OCI-LY7 (cell line): Measurements from ENCODE around the gene TSPAN10. TPM values are rescaled to one million over a fixed set of nuclear protein-coding genes. Genes with fewer than 3 reads are reported as not detected.

Experiments
- BruUV-seq: library from RNA; stranded (reverse); fragments of 400-500 nt; replicated peaks from 2 replicates; lab custom pipeline; 2021; lab: Mats Ljungman, UMichigan
- CTCF ChIA-PET: fragments of 300-600 bp; sonication (Branson Sonifier 250); formaldehyde crosslinking; loops from one replicate; lab custom pipeline; 2022; ENCODE audit warnings: antibody characterized with exemption; ENCODE audit not compliant: unreplicated experiment; lab: Charles Lee
- POLR2A ChIA-PET: fragments of 300-600 bp; sonication (Branson Sonifier 250); formaldehyde crosslinking; loops from one replicate; lab custom pipeline; 2022; ENCODE audit warnings: antibody characterized with exemption; lab: Charles Lee
- DNase-seq: peaks from one replicate; pipeline ENCODE4 v3.0.0-alpha.2; 2015; ENCODE audit warnings: low spot score
- H2AFZ ChIP-seq: fragments of 200-600 bp; sonication (generic), shearing (Covaris generic); 2 replicates; pipeline ENCODE4 v1.6.1; 2014; ENCODE audit warnings: mild to moderate bottlenecking, antibody characterized with exemption, low read length, moderate library complexity
- H3K27ac ChIP-seq: fragments of 200-600 bp; sonication (generic); 2 replicates; pipeline ENCODE4 v1.5.1; 2014; ENCODE audit warnings: mixed run types, low read depth, mild to moderate bottlenecking, moderate library complexity, low read length, inconsistent platforms; ENCODE audit not compliant: poor library complexity, severe bottlenecking
- H3K36me3 ChIP-seq: fragments of 200-600 bp; sonication (generic); 2 replicates; pipeline ENCODE4 v1.6.1; 2014; ENCODE audit warnings: mild to moderate bottlenecking, antibody characterized with exemption, low read length, moderate library complexity, mixed read lengths; ENCODE audit not compliant: insufficient read depth
- H3K4me1 ChIP-seq: fragments of 200-600 bp; sonication (generic); 2 replicates; pipeline ENCODE4 v1.5.1; 2014; ENCODE audit warnings: mild to moderate bottlenecking, low read length; ENCODE audit not compliant: insufficient read depth, poor library complexity, severe bottlenecking
- H3K4me2 ChIP-seq: fragments of 200-600 bp; sonication (generic); 2 replicates; pipeline ENCODE4 v1.6.1; 2014; ENCODE audit warnings: mild to moderate bottlenecking, low read length
- H3K4me3 ChIP-seq: fragments of 200-600 bp; sonication (generic); 2 replicates; pipeline ENCODE4 v1.5.1; 2014; ENCODE audit warnings: mild to moderate bottlenecking, low read depth, low read length; ENCODE audit not compliant: poor library complexity, severe bottlenecking
- H3K79me2 ChIP-seq: fragments of 200-600 bp; sonication (generic); 2 replicates; pipeline ENCODE4 v1.6.1; 2016; ENCODE audit warnings: low read depth, mild to moderate bottlenecking, low read length, moderate library complexity, mixed read lengths; ENCODE audit not compliant: insufficient read depth
- H3K9me2 ChIP-seq: fragments of 200-600 bp; sonication (generic); 2 replicates; pipeline ENCODE4 v1.6.1; 2016; ENCODE audit warnings: mild to moderate bottlenecking, low read length, mixed read lengths; ENCODE audit not compliant: insufficient read depth
- H3K9me3 ChIP-seq: fragments of 200-600 bp; sonication (generic); 2 replicates; pipeline ENCODE4 v1.6.1; 2014; ENCODE audit warnings: mild to moderate bottlenecking, mixed run types, low read length, mixed read lengths
- H4K20me1 ChIP-seq: fragments of 200-600 bp; sonication (generic); 2 replicates; pipeline ENCODE4 v1.6.1; 2014; ENCODE audit warnings: mild to moderate bottlenecking, antibody characterized with exemption, low read length, moderate library complexity, mixed read lengths; ENCODE audit not compliant: insufficient read depth
- EZH2phosphoT487 ChIP-seq: fragments of 200-600 bp; sonication (generic); IDR thresholded peaks from 2 replicates; pipeline ENCODE4 v1.6.1; 2018; ENCODE audit warnings: low read depth, borderline replicate concordance, mild to moderate bottlenecking, mixed run types, antibody characterized with exemption, low read length, moderate library complexity, mixed read lengths
- intact Hi-C: fragments of 100-400 bp; cut with micrococcal nuclease; formaldehyde crosslinking; loops from one replicate; pipeline ENCODE4 v1.10.0; 2022; ENCODE audit not compliant: unreplicated experiment
- total RNA-seq, 2 experiments: library from RNA; depleted of rRNA in 1 of 2; stranded (reverse); fragments of >200 nt in 1 of 2; shearing (Covaris generic) in 1 of 2; gene quantifications; 2 replicates each; pipeline ENCODE4 v1.2.3, GENCODE V29; 2014 to 2022
- TF ChIP-seq, protein P1 (sequence below): fragments of 200-600 bp; sonication (generic); conservative IDR thresholded peaks from 2 replicates; pipeline ENCODE4 v1.5.1; 2014; ENCODE audit warnings: mild to moderate bottlenecking, antibody characterized with exemption, low read length, moderate library complexity, mixed read lengths

The TSPAN10 gene
- total RNA-seq, 2 experiments from 2014 or later = 0.95 to 2.4 TPM

DNA sequence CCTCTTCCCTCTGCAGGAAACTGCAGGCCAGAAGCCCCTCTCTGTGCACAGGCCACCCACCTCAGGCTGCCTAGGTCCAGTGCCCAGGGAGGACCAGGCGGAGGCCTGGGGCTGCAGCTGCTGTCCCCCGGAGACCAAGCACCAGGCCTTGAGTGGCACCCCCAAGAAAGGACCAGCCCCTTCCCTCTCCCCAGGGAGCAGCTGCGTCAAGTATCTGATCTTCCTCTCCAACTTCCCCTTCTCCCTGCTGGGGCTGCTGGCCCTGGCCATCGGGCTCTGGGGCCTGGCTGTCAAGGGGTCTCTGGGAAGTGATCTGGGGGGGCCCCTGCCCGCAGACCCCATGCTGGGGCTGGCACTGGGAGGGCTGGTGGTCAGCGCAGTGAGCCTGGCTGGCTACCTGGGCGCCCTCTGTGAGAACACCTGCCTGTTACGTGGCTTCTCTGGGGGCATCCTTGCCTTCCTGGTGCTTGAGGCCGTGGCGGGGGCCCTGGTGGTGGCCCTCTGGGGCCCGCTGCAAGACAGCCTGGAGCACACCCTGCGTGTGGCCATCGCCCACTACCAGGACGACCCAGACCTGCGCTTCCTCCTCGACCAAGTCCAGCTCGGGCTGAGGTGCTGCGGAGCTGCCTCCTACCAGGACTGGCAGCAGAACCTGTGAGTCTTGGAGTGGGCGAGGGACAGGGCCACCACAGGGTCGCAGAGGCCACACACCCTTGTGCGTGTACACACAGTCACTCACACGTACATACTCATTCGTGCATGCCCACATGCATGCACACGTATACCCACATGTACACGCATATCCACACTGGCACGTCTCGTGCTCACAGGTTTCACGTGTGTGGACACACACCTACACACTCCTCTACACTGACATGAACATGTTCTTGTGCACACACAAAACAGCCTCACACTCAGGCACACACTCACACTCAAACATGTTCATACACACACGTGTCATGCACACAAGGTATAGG, 8.3 kb downstream of the TSPAN10 start:
- no peaks in the 10 kb centered on the region for H3K36me3 ChIP-seq
- no peaks in the 10 kb centered on the region for H3K4me1 ChIP-seq
- H4K20me1 ChIP-seq = no peaks in the 10 kb centered on the region
- no peak overlapping the region for H3K4me3 ChIP-seq
- no peak overlapping the region for H3K27ac ChIP-seq
- TF ChIP-seq, protein P1, sequence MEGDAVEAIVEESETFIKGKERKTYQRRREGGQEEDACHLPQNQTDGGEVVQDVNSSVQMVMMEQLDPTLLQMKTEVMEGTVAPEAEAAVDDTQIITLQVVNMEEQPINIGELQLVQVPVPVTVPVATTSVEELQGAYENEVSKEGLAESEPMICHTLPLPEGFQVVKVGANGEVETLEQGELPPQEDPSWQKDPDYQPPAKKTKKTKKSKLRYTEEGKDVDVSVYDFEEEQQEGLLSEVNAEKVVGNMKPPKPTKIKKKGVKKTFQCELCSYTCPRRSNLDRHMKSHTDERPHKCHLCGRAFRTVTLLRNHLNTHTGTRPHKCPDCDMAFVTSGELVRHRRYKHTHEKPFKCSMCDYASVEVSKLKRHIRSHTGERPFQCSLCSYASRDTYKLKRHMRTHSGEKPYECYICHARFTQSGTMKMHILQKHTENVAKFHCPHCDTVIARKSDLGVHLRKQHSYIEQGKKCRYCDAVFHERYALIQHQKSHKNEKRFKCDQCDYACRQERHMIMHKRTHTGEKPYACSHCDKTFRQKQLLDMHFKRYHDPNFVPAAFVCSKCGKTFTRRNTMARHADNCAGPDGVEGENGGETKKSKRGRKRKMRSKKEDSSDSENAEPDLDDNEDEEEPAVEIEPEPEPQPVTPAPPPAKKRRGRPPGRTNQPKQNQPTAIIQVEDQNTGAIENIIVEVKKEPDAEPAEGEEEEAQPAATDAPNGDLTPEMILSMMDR = no peak
- no peak for TF ChIP-seq EZH2phosphoT487
- no peak overlapping the region for H2AFZ ChIP-seq
- ChIA-PET CTCF (no interaction called here), POLR2A (no interaction called here)
- DNase-seq = no peak
- no peak overlapping the region for H3K4me2 ChIP-seq
- intact Hi-C loops = no loop called here
- no peaks in the 10 kb centered on the region for H3K9me3 ChIP-seq
- no TSS peak for BruUV-seq
- H3K79me2 ChIP-seq = no peaks in the 10 kb centered on the region
- H3K9me2 ChIP-seq = no peaks in the 10 kb centered on the region

DNA sequence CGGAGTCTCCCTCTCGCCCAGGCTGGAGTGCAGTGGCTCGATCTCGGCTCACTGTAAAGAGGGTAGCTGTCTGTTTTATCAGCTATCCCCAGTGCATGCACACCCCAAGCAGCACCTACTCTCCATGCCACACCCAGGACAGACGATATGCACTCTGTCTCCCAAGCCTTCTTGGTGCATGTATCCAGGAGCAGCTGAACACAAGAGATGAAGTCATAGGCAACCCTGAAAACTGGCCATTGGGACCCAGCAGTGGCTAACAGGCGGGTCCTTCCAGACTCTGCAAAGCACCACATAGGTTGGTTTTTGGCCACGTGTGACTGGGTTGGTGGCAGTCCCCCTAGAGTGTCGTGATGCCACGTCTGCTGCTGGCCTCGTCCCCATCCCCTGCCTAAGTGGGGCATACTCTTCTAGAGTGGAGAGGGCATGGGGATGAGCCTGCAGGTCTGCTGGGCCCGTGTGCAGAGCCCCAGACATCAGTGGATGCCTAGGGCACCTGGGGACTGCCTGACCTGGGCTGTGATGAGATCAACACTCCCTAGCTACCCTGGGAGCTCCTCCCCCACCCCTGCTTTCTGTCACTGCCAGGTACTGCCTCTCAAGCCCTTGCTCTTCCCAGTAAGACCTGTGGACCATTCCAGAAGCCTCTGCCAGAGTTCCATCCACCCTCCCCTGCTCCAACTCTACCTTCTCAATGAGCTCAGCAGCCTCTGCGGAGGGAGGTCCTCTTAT, 10.0 kb downstream of the TSPAN10 start:
- TF ChIP-seq, protein P1 = no peak
- no peak for TF ChIP-seq EZH2phosphoT487
- H2AFZ ChIP-seq = no peak overlapping the region
- no peak for DNase-seq
- intact Hi-C loops = no loop called here
- ChIA-PET CTCF (no interaction called here), POLR2A (interaction anchor here (0.6 kb wide), 1 partner anchor 33 kb away, joined by 3 read pairs; no protein-coding TSS in a partner anchor)
- no peak overlapping the region for H3K4me2 ChIP-seq
- H3K9me2 ChIP-seq = no peaks in the 10 kb centered on the region
- no peaks in the 10 kb centered on the region for H3K79me2 ChIP-seq
- H3K36me3 ChIP-seq = no peaks in the 10 kb centered on the region
- no peak overlapping the region for H3K4me3 ChIP-seq
- H3K9me3 ChIP-seq = no peaks in the 10 kb centered on the region
- H3K27ac ChIP-seq = no peak overlapping the region
- no peaks in the 10 kb centered on the region for H3K4me1 ChIP-seq
- no TSS peak for BruUV-seq
- H4K20me1 ChIP-seq = no peaks in the 10 kb centered on the region
